GM18499 (cell line): ENCODE results near the gene MED14.

ENCODE experiments used
- ATAC-seq: cut with Tn5 transposase; IDR thresholded peaks from one replicate; pipeline ENCODE4 v1.9.1; 2021; ENCODE audit warnings: moderate number of reproducible peaks; ENCODE audit not compliant: insufficient read depth, unreplicated experiment

Gene MED14

DNA sequence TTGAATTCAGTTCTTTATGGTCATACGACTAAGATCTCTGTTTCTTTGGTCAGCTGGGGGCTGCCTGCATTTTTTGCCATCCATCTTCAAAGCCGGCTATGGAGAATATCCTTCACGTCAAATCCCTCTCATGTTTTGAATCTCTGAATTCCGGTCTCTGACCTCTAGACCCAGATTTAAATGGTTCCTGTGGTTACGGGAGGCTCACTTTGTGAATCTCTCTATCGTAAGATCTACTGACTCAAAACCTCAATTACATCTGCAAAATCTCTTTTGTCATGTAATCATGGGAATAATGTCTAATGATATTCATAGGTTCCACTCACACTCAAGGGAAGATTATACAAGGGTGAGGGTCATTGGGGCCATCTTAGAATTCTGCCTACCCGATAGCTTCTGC is 117.8 kb downstream of the MED14 start:
- ATAC-seq, result no peak

DNA sequence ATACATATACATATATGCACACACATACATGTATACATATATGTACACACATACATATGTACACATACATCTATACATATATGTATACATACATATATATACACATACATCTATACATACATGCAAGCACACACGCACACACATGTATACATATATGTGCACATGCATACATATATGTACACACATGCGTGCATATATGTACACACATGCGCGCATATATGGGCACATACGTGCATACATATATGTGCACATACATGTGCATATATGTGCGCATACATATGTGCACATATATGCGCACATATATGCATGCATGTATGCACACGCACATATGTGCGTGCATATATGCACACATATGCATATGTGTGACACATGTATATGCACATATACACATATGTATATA is 119.4 kb downstream of the MED14 start:
- ATAC-seq, result no peak

DNA sequence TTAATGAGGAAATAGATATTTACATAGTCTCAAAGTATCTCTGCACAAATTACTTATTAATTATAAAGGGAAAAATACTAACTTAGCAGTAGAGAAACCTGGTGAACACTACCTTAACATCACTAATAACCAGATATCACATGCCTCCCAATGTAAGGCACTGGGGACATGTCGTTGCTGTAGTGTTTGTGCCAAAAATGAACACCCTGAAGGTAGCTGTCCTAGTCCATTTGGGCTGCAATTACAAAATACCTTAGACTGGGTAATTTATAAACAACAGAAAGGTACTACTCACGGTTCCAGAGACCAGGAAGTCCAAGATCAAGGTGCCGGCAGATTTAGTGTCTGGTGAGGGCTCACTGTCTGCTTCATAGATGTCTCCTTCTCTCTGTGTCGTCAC is 122.8 kb downstream of the MED14 start:
- no peak for ATAC-seq

DNA sequence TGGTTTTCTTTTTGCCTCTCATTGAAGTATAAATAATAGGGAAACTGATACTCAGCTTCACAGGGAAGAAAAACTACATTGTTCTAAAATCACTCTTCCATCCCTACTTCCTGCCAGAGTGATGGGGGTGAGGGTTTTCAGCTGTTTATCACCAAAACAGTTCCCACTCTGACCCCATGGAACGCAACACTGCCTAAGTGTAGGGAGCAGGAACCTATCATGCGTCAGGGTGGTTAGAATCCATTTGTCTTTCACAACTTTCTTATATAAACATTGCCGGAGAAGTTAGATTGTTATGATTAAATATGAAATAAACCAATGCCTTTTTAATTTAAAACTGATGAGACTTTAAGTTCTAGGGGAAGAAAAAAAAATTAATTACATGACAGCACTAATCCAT is 128.0 kb downstream of the MED14 start:
- ATAC-seq, result no peak

DNA sequence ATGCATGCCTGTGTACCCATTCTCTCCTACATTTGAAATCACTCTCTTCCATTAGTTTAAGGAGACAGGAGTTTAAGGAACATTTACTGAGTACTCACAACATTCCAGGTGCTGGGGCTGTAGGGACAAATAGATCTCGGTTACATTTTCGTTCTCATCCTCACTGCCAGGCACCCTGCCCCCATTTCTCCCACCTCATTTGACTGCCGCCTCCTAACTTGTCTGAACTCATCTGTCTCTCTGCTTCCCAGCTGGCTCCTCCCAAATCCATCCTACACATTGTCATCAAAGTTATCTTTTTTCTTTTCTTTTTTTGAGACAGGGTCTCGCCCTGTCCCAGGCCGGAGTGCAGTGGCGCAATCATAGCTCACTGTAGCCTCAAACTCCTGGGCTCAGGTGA is 131.9 kb downstream of the MED14 start:
- ATAC-seq, result no peak
